Osteoblast (primary cell): ENCODE results near the gene LEPROT. TPM values are rescaled to one million over a fixed set of nuclear protein-coding genes. Genes with fewer than 3 reads are reported as not detected.
A peak's percentile ranks its signal among the peaks of the same experiment; 100 is the strongest.

Source experiments
- DNase-seq: peaks from one replicate; pipeline ENCODE4 v3.0.0; 2011; ENCODE audit warnings: low spot score, mixed read lengths; ENCODE audit not compliant: insufficient read length; ENCODE audit errors: missing footprints
- H2AFZ ChIP-seq: 2 replicates; pipeline ENCODE4 v1.6.0; 2011; ENCODE audit warnings: mild to moderate bottlenecking, low read length
- H3K27ac ChIP-seq: 2 replicates; pipeline ENCODE4 v1.5.1; 2011; ENCODE audit warnings: mild to moderate bottlenecking, low read depth, low read length, moderate library complexity
- H3K27me3 ChIP-seq: 2 replicates; pipeline ENCODE4 v1.6.0; 2012; ENCODE audit warnings: mild to moderate bottlenecking, control low read depth, inconsistent platforms, low read length, moderate library complexity; ENCODE audit not compliant: insufficient read depth
- H3K36me3 ChIP-seq: 2 replicates; pipeline ENCODE4 v1.5.1; 2011; ENCODE audit warnings: mild to moderate bottlenecking, low read length, control low read depth, moderate library complexity; ENCODE audit not compliant: insufficient read depth
- H3K4me1 ChIP-seq: 2 replicates; pipeline ENCODE4 v1.5.1; 2011; ENCODE audit warnings: mild to moderate bottlenecking, low read length, control low read depth, moderate library complexity; ENCODE audit not compliant: insufficient read depth
- H3K4me2 ChIP-seq: 2 replicates; pipeline ENCODE4 v1.6.0; 2011; ENCODE audit warnings: mild to moderate bottlenecking, low read length; ENCODE audit not compliant: insufficient read depth
- H3K4me3 ChIP-seq: fragments of 200-600 bp; sonication (generic); 3 replicates; pipeline ENCODE4 v1.5.1; 2012; ENCODE audit warnings: mild to moderate bottlenecking, low read length, inconsistent platforms; ENCODE audit not compliant: insufficient read depth
- H3K79me2 ChIP-seq: 2 replicates; pipeline ENCODE4 v1.6.0; 2012; ENCODE audit warnings: mild to moderate bottlenecking, low read length, control low read depth, inconsistent platforms; ENCODE audit not compliant: insufficient read depth
- H3K9me3 ChIP-seq: 2 replicates; pipeline ENCODE4 v1.5.1; 2011; ENCODE audit warnings: low read depth, low read length, control low read depth
- H4K20me1 ChIP-seq: 2 replicates; pipeline ENCODE4 v1.6.0; 2012; ENCODE audit warnings: mild to moderate bottlenecking, low read length, control low read depth; ENCODE audit not compliant: insufficient read depth
- CTCF ChIP-seq: IDR thresholded peaks from 2 replicates; pipeline ENCODE4 v1.5.1; 2011; ENCODE audit warnings: mild to moderate bottlenecking, low read depth, low read length, moderate library complexity; ENCODE audit errors: extremely low read depth
- total RNA-seq: library from RNA; depleted of rRNA; stranded (reverse); fragments of >200 nt; gene quantifications from 2 replicates; pipeline ENCODE4 v1.2.3, GENCODE V29; 2012

The LEPROT gene
- total RNA-seq, 1 donor: 87.9 TPM

- Histone ChIP-seq H3K27ac (peak overlapping the region; percentile 6), H3K36me3 (no peaks in the 10 kb centered on the region), H3K9me3 (no peaks in the 10 kb centered on the region), H4K20me1 (no peaks in the 10 kb centered on the region), H3K27me3 (no peaks in the 10 kb centered on the region), H3K4me2 (peak overlapping the region; percentile 51), H3K4me1 (peaks cover 18% of the 10 kb centered on the region), H3K79me2 (no peaks in the 10 kb centered on the region), H2AFZ (no peak overlapping the region), H3K4me3 (no peak overlapping the region)
- TF ChIP-seq CTCF: no peak
- DNase-seq: no peak
Measured at GRCh38 chr1:65477414-65478378, 57.2 kb downstream of the LEPROT start.

DNA sequence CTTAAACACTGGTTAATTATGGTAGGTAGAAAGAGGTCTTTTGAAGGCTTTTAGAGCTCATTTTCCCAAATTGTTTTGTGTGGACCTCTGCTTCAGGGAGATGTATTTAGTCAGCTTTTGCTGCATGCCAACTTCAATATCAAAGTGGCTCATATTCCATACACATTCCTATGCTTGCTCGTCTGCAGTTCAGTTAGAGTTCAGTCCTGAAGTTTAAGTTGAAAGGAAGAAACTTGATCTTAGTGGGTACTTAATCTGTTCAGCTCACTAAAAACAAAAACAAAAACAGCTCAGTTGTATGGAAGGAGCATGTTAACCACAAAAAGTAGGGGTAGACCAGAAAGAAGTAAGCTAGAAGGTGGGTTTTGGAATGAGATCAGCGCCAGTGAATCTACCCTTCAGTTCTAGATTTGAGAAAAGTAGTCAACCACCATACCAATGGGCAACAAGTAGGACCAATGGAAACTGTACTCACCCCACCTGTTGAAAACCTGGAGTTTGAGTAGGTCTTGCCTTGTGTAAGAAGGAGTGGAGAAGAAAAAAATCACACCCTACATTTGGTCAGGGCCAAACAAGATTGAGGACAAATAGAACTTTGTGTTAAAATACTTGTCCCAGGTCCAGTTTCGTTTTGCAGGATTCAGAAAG, 58.0 kb downstream of the LEPROT start:
- no peak for DNase-seq
- Histone ChIP-seq H3K9me3 (no peaks in the 10 kb centered on the region), H3K4me2 (peak overlapping the region; percentile 51), H3K4me1 (peaks cover 18% of the 10 kb centered on the region), H3K27me3 (no peaks in the 10 kb centered on the region), H3K36me3 (no peaks in the 10 kb centered on the region), H4K20me1 (no peaks in the 10 kb centered on the region), H2AFZ (no peak overlapping the region), H3K4me3 (peak overlapping the region; percentile 0), H3K79me2 (no peaks in the 10 kb centered on the region), H3K27ac (peak overlapping the region; percentile 6)
- TF ChIP-seq CTCF: no peak

DNA sequence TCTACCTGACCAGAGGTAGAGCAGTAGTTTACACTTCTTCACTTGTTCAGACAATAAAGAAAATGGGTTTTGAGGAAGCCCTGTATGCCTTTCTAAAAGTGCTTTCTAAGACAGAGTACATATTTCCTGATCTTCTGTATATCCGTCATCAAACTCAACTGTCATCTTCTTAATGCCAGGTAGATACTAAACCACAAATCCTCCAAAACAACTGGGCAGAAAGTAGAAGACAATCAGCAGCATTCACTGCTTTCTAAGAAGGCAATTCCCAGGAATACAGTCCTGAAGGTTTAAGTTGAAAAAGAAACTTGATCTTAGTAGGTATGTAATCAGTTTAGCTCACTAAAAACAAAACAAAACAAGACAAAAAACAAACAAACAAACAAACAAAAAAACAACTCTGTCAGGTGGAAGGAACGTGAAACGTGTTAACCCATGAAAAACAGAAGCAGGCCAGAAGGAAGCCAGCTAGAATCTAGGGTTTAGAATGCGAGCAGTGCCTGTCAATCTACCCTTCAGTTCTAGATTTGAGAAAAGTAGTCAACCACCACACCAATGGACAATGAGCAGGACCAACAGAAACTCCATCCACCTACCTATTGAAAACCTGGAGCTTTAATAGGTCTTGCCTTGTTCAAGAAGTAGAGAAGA, 59.2 kb downstream of the LEPROT start:
- Histone ChIP-seq H3K4me3 (no peak overlapping the region), H3K27me3 (no peaks in the 10 kb centered on the region), H2AFZ (no peak overlapping the region), H3K9me3 (no peaks in the 10 kb centered on the region), H4K20me1 (no peaks in the 10 kb centered on the region), H3K4me1 (peaks cover 18% of the 10 kb centered on the region), H3K4me2 (no peak overlapping the region), H3K79me2 (no peaks in the 10 kb centered on the region), H3K27ac (no peak overlapping the region), H3K36me3 (no peaks in the 10 kb centered on the region)
- no peak for DNase-seq
- TF ChIP-seq CTCF: no peak
